Adipose tissue (tissue), 3 donors: Measurements from ENCODE around the gene CDAN1. TPM values are rescaled to one million over a fixed set of nuclear protein-coding genes. Genes with fewer than 3 reads are reported as not detected.
"Not testable (repeated sequence)": the region's sequence is repeated elsewhere in the genome, so short reads cannot be mapped to it uniquely, and the experiment has no call there.

Source experiments
- H3K27ac ChIP-seq: one replicate; pipeline ENCODE4 v1.5.1; 2013; ENCODE audit warnings: low read depth, low read length
- WGBS, 3 donors: extraction: QIAGEN DNeasy Blood & Tissue Kit; methylation state at CpG; one replicate each; pipeline ENCODE4 v1.1.7; 2013; 5-methylcytosine and 5-hydroxymethylcytosine counted together
- polyA plus RNA-seq, 3 donors: library from polyadenylated mRNA; stranded (reverse); fragments of 200-250 nt; gene quantifications; one replicate each; pipeline ENCODE4 v1.2.3, GENCODE V29; 2013
- donor health status: healthy with polysubstance abuse.
- donor health status: Bipolar disorder and iron deficiency.
- donor health status: healthy.

The CDAN1 gene
- 1 to 10 TPM; 6.3 to 8.8 (median 7.6) TPM for polyA plus RNA-seq

DNA sequence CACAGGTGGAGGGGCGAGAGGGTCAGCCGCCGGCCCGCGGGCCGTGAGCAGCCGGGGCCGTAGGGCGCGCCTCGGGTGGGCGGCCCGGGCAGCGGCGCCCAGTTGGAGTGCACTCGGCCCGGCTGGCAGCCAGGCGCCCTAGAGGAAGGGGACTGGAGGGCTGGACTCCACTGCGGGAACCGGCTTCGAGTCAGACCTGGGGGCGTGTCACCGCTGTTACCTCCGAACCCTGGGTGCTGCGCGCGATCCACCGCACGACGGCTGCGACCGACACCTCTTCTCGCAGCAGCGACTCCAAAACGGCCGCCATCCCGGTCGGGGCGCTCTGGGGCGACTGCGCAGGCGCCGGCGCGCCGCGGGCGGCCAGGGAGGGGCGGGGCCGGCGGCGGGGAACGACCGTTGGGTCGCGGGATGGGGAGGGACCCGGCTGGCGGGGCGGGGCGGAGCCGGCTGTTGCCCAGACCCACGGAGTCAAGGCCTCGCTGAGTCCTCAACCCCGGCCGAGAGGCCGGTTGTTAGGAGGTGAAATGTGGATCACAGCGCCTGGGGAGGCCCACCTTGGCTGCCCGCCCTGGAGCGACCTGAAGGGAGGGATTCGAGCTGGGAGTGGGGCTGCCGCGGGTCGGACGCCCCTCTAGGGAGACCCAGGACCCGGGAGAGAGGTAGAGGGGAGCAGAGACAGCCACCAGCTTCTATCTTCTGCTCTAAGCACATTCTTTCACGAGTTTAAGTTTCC lies at the start of gene CDAN1:
Gene CDAN1 (minus strand): TSS at position 336 of the 736 bp plus-strand sequence. CDS start 26 bp downstream, at position 310.
- 0 to 1% (median 1%) methylated on average over 62 to 76 of the region's 76 CpGs for WGBS, 3 donors
- no peak within 1 kb of the TSS for H3K27ac ChIP-seq

GRCh38 chr15:42785569-42785968 lies 48.6 kb upstream of the CDAN1 start:
- 88 to 94% (median 94%) methylated on average over 2 of the region's 2 CpGs for WGBS, 3 donors
- H3K27ac ChIP-seq: no peak overlapping the region

- 75 to 95% (median 94%) methylated on average over 1 of the region's 1 CpG for WGBS, 3 donors
- no peak overlapping the region for H3K27ac ChIP-seq
These were observed 47.8 kb upstream of the CDAN1 start for GRCh38 chr15:42784705-42785104.

DNA sequence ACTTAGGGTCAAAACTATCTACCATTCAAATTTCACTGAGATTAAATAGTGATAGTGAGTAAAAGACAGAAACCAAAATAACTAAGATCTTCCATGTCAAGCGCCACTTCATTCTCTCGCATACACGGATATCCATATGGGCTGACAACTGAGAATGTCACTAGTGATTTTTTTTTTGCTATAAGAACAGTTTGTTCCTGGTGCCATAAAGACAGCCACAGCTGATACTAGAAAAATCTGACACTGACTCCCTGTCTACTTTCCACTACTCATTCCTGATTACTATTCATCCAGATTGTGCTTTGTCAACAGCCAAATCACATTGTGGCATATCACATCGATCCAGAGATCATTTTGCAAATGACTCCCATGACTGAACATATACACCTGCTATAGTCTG lies 45.8 kb upstream of the CDAN1 start:
- no peak overlapping the region for H3K27ac ChIP-seq
- 95 to 98% (median 97%) methylated on average over 4 of the region's 4 CpGs for WGBS, 3 donors

DNA sequence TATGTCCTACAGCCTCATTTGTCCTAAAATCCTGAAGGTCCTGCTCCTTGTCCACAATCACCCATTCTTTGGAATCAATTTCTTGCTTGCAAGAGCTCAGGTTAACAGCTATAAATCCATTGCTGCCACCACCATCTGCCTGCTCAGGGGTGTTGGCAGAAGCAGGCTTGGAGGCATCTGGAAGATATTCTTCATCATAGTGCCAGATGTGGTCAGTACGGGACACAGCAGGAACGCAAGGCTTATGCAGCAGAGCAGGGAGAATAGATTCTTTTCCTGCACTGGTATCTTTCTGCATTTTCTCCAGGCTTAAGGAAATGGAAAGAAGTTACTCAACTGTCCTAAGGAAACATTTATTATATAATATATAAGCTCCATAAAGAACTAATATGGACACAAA lies 38.5 kb upstream of the CDAN1 start:
- 87 to 93% (median 91%) methylated on average over 2 of the region's 2 CpGs for WGBS, 3 donors
- no peak overlapping the region for H3K27ac ChIP-seq

DNA sequence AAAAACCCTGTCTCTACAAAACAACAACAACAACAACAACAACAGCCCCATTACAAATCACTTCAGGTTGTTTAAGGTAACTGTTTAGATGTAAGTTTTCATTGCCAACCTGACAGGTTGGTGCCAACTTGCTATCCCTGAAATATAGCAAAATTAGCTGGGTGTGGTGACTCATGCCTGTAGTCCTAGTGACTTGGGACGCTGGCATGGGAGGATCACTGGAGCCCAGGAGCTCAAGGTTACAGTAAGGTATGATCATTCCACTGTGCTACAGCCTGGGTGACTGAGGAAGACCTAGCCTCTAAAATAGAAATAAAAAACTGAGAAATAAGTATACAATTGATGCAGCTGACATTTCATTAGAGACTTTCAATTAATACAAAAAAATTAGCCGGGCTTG lies 36.0 kb upstream of the CDAN1 start:
- 94 to 100% (median 95%) methylated on average over 2 of the region's 2 CpGs for WGBS, 3 donors
- no peak overlapping the region for H3K27ac ChIP-seq

GRCh38 chr15:42772144-42772543 lies 35.2 kb upstream of the CDAN1 start:
- no peak overlapping the region for H3K27ac ChIP-seq
- WGBS, 3 donors: 48 to 65% (median 49%) methylated on average over 2 of the region's 2 CpGs

DNA sequence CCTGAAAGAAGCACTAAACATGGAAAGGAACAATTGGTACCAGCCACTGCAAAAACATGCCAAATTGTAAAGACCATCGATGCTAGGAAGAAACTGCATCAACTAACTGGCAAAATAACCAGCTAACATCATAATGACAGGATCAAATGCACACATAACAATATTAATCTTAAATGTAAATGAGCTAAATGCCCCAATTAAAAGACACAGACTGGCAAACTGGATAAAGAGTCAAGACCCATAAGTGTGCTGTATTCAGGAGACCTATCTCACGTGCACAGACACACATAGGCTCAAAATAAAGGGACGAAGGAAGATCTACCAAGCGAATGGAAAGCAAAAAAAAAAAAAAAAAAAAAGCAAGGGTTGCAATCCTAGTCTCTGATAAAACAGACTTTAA lies 29.2 kb upstream of the CDAN1 start:
- not testable (repeated sequence) for H3K27ac ChIP-seq
- 96 to 98% (median 98%) methylated on average over 4 of the region's 4 CpGs for WGBS, 3 donors

DNA sequence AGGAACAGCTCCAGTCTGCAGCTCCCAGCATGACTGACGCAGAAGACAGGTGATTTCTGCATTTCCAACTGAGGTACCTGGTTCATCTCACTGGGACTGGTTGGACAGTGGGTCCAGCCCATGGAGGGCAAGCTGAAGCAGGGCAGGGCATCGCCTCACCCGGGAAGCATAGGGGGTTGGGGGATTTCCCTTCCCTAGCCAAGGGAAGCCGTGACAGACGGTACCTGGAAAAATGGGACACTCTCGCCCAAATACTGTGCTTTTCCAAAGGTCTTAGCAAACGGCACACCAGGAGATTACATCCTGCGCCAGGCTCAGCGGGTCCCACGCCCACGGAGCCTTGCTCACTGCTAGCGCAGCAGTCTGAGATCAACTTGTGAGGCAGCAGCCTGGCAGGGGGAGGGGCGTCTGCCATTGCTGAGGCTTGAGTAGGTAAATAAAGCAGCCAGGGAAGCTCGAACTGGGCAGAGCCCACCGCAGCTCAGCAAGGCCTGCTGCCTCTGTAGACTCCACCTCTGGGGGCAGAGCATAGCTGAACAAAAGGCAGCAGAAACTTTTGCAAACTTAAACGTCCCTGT lies 27.3 kb upstream of the CDAN1 start:
- H3K27ac ChIP-seq: not testable (repeated sequence)
- 80 to 89% (median 86%) methylated on average over 16 of the region's 16 CpGs for WGBS, 3 donors

DNA sequence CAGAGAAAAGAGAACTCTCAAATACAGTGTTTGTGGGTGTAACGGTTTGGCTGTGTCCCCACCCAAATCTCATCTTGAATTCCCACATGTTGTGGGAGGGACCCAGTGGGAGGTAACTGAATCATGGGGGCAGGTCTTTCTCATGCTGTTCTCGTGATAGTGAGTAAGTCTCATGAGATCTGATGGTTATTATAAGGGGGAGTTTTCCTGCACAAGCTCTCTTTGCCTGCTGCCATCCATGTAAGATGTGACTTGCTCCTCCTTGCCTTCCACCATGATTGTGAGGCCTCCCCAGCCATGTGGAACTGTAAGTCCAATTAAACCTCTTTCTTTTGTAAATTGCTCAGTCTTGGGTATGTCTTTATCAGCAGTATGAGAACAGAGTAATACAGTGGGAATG lies 24.9 kb upstream of the CDAN1 start:
- 85 to 95% (median 91%) methylated on average over 2 of the region's 2 CpGs for WGBS, 3 donors

GRCh38 chr15:42760759-42761158 lies 23.8 kb upstream of the CDAN1 start:
- H3K27ac ChIP-seq: no peak overlapping the region
- 90 to 96% (median 93%) methylated on average over 1 of the region's 1 CpG for WGBS, 3 donors

More for the DNA sequence above, 24.9 kb upstream of the CDAN1 start:
- H3K27ac ChIP-seq: not testable (repeated sequence)

GRCh38 chr15:42759093-42759492 lies 22.2 kb upstream of the CDAN1 start:
- WGBS, 3 donors: 98 to 100% (median 100%) methylated on average over 2 of the region's 2 CpGs
- H3K27ac ChIP-seq: no peak overlapping the region

DNA sequence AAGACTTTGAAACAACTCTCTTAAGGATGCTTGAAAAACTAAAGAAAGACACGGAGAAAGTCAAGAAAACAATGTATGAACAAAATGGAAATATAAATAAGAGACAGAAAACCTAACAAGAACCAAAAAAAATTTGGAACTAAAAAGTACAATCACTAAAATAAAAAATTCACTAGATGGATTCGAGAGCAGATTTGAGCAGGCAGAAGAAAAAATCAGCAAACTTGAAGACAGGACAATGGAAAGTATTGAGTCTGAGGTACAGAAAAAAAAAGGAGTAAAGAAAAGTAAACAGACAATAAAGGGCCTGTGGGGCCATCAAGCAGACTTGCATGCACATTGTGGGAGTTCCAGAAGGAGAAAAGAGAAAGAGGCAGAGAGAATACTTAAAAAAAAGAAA lies 13.4 kb upstream of the CDAN1 start:
- 97 to 100% (median 97%) methylated on average over 2 of the region's 2 CpGs for WGBS, 3 donors
- no peak overlapping the region for H3K27ac ChIP-seq

DNA sequence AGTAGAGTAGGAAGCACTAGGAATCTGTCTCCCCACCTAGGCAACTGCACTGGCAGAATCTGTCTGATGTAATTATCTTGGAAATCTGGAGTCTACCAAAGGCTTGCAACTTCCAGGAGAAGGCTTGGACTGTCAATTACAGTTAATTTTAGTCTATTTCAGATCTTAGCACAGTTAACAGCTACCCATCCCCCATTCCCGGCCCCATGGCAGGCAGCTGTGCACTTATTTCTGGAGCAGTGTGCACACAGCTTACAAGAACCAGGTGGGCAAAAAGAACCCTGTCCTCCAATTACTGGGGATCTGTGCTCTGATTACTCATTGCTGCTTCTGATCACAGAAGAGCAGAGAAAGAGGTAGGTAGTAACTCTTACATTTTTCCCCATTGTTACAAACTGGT lies 12.3 kb upstream of the CDAN1 start:
- no peak overlapping the region for H3K27ac ChIP-seq
- 93 to 95% (median 95%) methylated on average over 1 of the region's 1 CpG for WGBS, 3 donors

- 81 to 97% (median 97%) methylated on average over 1 of the region's 1 CpG for WGBS, 3 donors
- H3K27ac ChIP-seq: no peak overlapping the region
These were observed 7.3 kb upstream of the CDAN1 start for GRCh38 chr15:42744195-42744594.

DNA sequence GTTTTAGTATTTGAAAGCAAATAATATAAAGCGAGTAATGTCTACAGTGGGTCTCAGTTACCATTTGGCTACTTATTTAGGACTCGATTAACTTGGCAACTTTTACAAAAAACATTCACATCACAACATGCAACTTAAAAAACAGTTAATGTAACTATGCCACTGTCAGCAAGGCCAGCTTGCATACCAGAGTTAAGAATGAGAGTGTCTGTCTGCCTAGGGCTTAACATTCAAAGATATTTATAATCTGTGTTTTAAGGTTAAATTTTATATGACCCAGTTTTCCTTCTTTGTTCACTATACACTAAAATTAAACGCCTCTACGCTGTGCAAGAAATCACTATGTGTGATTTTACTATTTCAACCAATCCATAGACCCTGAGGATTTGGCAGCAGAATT lies 5.2 kb upstream of the CDAN1 start:
- 93 to 95% (median 94%) methylated on average over 4 of the region's 4 CpGs for WGBS, 3 donors

GRCh38 chr15:42741710-42742109 lies 4.8 kb upstream of the CDAN1 start:
- no peak overlapping the region for H3K27ac ChIP-seq
- WGBS, 3 donors: 76 to 88% (median 86%) methylated on average over 2 of the region's 2 CpGs

More for the DNA sequence above, 5.2 kb upstream of the CDAN1 start:
- no peak overlapping the region for H3K27ac ChIP-seq

DNA sequence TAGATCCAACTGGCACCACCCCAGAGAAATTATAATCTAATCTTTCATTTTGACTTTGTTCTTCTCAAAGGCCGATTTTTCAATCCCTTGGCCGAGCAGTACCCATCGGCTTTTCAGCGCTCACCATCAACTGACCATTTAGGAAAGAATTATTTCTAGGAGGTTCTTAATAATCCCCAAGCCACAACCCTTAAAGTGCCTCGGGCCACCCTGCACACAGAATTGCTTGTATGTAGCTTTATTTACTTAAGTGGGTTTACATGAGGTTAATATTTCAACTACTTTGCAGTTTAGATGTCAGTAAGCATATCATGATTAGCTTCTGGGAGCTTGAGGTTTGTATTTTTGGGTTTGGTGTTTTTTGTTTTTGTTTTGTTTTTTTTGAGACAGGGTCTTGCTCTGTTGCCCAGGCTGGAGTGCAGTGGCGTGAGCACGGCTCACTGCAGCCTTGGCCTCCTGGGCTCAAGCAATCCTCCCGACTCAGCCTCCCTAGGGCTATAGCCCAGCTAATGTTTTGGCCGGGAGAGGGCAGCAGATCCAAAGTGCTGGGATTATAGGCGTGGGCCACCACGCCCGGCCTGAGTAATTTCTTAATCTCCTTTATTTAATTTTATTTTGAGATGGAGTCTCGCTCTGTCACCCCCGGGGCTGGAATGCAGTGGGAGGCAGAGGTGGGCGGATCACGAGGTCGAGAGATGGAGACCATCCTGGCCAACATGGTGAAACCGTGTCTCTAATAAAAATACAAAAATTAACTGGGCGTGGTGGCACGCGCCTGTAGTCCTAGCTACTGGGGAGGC lies 801 bp upstream of the CDAN1 start:
- 71 to 83% (median 75%) methylated on average over 21 of the region's 21 CpGs for WGBS, 3 donors
- H3K27ac ChIP-seq: no peak overlapping the region

DNA sequence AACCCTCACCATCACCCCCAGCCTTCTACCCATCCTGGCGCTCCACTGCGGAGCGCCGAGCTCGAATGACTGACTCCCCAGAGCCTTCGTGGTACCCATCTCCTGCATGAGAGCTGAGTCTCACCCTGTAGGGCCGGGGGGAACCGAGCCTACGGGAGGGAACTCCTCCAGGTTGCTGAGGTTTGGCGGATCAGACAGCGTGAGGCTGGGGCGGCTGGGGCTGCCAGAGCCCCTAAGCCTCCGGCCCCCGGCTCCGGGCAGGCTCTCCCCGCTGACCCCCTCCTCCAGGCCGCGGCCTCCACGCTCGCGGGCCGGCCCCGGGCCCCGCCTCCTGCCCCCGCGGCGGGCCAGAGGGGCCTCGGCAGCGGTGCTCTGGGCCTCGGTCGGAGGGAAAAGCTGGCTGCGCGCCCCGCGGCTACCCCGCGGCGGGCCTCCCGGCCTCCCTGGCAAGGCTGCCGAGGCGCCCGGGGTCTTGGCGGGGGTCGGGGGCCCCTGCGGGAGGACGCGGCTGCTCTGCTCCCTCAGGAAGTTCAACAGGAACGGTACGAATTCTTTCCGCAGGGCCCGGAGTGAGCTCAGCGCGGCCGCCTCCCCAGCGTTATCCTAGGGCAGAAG lies 643 bp downstream of the CDAN1 start:
- no peak overlapping the region for H3K27ac ChIP-seq
- 1 to 2% (median 2%) methylated on average over 28 to 55 of the region's 55 CpGs for WGBS, 3 donors
